Cardiac septum (tissue), 1 donor: ENCODE results near the gene CSGALNACT2. TPM values are rescaled to one million over a fixed set of nuclear protein-coding genes. Genes with fewer than 3 reads are reported as not detected.
"Not testable (repeated sequence)": the region's sequence is repeated elsewhere in the genome, so short reads cannot be mapped to it uniquely, and the experiment has no call there.

ENCODE experiments used
- DNase-seq: peaks from one replicate; pipeline ENCODE4 v3.0.0-alpha.2; 2020; ENCODE audit warnings: low spot score
- intact Hi-C: fragments of 100-400 bp; cut with DNase I; formaldehyde crosslinking; loops from one replicate; pipeline ENCODE4 v1.14.0; 2022
- total RNA-seq: library from RNA; stranded (reverse); fragmentation: NEBNext Ultra II Directional; extraction: Animal tissue kit (Norgen Biotek cat#: 25700); gene quantifications from one replicate; pipeline ENCODE4 v1.2.1, GENCODE V29; 2021
- donor health status: DM: no; HTN: no; CAD: no.

CSGALNACT2 gene
- total RNA-seq, 1 donor from 2014 or later = 14.2 TPM

GRCh38 chr10:43166207-43166879, 28.1 kb downstream of the CSGALNACT2 start:
- intact Hi-C loops = no loop called here
- DNase-seq = no peak

- intact Hi-C loops = no loop called here
- DNase-seq = no peak
Observed at GRCh38 chr10:43166880-43167497, 28.7 kb downstream of the CSGALNACT2 start.

- intact Hi-C loops = no loop called here
- no peak for DNase-seq
Observed at GRCh38 chr10:43167498-43167889, 29.2 kb downstream of the CSGALNACT2 start.

- intact Hi-C loops = no loop called here
- no peak for DNase-seq
Observed at GRCh38 chr10:43170491-43170890, 32.2 kb downstream of the CSGALNACT2 start.

GRCh38 chr10:43172645-43173044, 34.4 kb downstream of the CSGALNACT2 start:
- intact Hi-C loops = no loop called here
- DNase-seq = no peak

GRCh38 chr10:43173120-43173519, 34.9 kb downstream of the CSGALNACT2 start:
- no peak for DNase-seq
- intact Hi-C loops = no loop called here

GRCh38 chr10:43174969-43175368, 36.7 kb downstream of the CSGALNACT2 start:
- intact Hi-C loops = no loop called here
- no peak for DNase-seq

- DNase-seq = no peak
- intact Hi-C loops = no loop called here
Observed at GRCh38 chr10:43176271-43176670, 38.0 kb downstream of the CSGALNACT2 start.

GRCh38 chr10:43177595-43177994, 39.4 kb downstream of the CSGALNACT2 start:
- DNase-seq = no peak
- intact Hi-C loops = no loop called here

GRCh38 chr10:43181146-43181545, 42.9 kb downstream of the CSGALNACT2 start:
- intact Hi-C loops = no loop called here
- no peak for DNase-seq

- DNase-seq, intact Hi-C loops: not testable (repeated sequence)
Observed at GRCh38 chr10:43183764-43184163, 45.5 kb downstream of the CSGALNACT2 start.

- intact Hi-C loops = no loop called here
Observed at GRCh38 chr10:43186150-43186549, 47.9 kb downstream of the CSGALNACT2 start.

GRCh38 chr10:43187213-43187612, 49.0 kb downstream of the CSGALNACT2 start:
- no peak for DNase-seq
- intact Hi-C loops = no loop called here

More at GRCh38 chr10:43186150-43186549, 47.9 kb downstream of the CSGALNACT2 start:
- DNase-seq = no peak

GRCh38 chr10:43188702-43189101, 50.5 kb downstream of the CSGALNACT2 start:
- intact Hi-C loops = no loop called here
- no peak for DNase-seq

- no peak for DNase-seq
- intact Hi-C loops = no loop called here
Observed at GRCh38 chr10:43190289-43190688, 52.0 kb downstream of the CSGALNACT2 start.

- intact Hi-C loops = no loop called here
- DNase-seq = no peak
Observed at GRCh38 chr10:43190775-43191174, 52.5 kb downstream of the CSGALNACT2 start.

- intact Hi-C loops = no loop called here
- DNase-seq = no peak
Observed at GRCh38 chr10:43192884-43193283, 54.6 kb downstream of the CSGALNACT2 start.

- intact Hi-C loops = no loop called here
- peak; percentile 49 for DNase-seq
Observed at GRCh38 chr10:43193496-43194080, 55.3 kb downstream of the CSGALNACT2 start.

GRCh38 chr10:43194266-43194665, 56.0 kb downstream of the CSGALNACT2 start:
- intact Hi-C loops = no loop called here
- peak; percentile 19 for DNase-seq

GRCh38 chr10:43194859-43195258, 56.6 kb downstream of the CSGALNACT2 start:
- DNase-seq = peak; percentile 29
- intact Hi-C loops = no loop called here

GRCh38 chr10:43195557-43195956, 57.3 kb downstream of the CSGALNACT2 start:
- peak; percentile 29 for DNase-seq
- intact Hi-C loops = no loop called here
